SK-N-MC (cell line): ENCODE data around the gene INTU.

Experiments used
- DNase-seq: peaks from one replicate; pipeline ENCODE4 v3.0.0-alpha.2; 2011; ENCODE audit warnings: low read depth, low spot score
- H3K27ac ChIP-seq: fragments of 200-600 bp; sonication (generic); 2 replicates; pipeline ENCODE4 v1.5.1; 2016; ENCODE audit warnings: mixed run types
- H3K36me3 ChIP-seq: fragments of 200-600 bp; sonication (generic); 2 replicates; pipeline ENCODE4 v1.6.1; 2017; ENCODE audit warnings: antibody characterized with exemption, low read length, mixed read lengths; ENCODE audit not compliant: insufficient read depth
- H3K4me3 ChIP-seq: fragments of 200-600 bp; sonication (generic); 2 replicates; pipeline ENCODE4 v1.5.1; 2016
- H3K9ac ChIP-seq: fragments of 200-600 bp; sonication (generic); 2 replicates; pipeline ENCODE4 v1.8.0; 2017; ENCODE audit warnings: mixed run types, mixed read lengths; ENCODE audit not compliant: insufficient read length
- H3K9me3 ChIP-seq: fragments of 200-600 bp; sonication (generic); 2 replicates; pipeline ENCODE4 v1.6.1; 2017; ENCODE audit warnings: low read depth, mild to moderate bottlenecking, antibody characterized with exemption, low read length, moderate library complexity, mixed read lengths
- EZH2 ChIP-seq: fragments of 200-600 bp; sonication (generic); IDR thresholded peaks from one replicate; pipeline ENCODE4 v1.6.1; 2017; ENCODE audit warnings: antibody characterized with exemption
- FOXP2 ChIP-seq: optimal IDR thresholded peaks from 2 replicates; pipeline ENCODE3; 2011; ENCODE audit warnings: mild to moderate bottlenecking, moderate library complexity; ENCODE audit not compliant: insufficient read depth; ENCODE audit errors: extremely low read length, control extremely low read depth
- POLR2AphosphoS5 ChIP-seq: IDR thresholded peaks from 2 replicates; pipeline ENCODE4 v1.6.1; 2012; ENCODE audit warnings: mild to moderate bottlenecking, low read depth, low read length, borderline replicate concordance

INTU gene

GRCh38 chr4:127609484-127609883, 23.3 kb upstream of the INTU start:
- no peak overlapping the region for H3K9ac ChIP-seq
- H3K27ac ChIP-seq, result no peak overlapping the region
- DNase-seq, result no peak
- H3K9me3 ChIP-seq, result no peaks in the 10 kb centered on the region
- TF ChIP-seq EZH2, result no peak
- no peak for TF ChIP-seq FOXP2
- TF ChIP-seq POLR2AphosphoS5, result no peak
- H3K4me3 ChIP-seq, result no peak overlapping the region
- no peaks in the 10 kb centered on the region for H3K36me3 ChIP-seq

- Histone ChIP-seq H3K36me3 (no peaks in the 10 kb centered on the region), H3K9ac (no peak overlapping the region), H3K4me3 (no peak overlapping the region), H3K27ac (no peak overlapping the region), H3K9me3 (no peaks in the 10 kb centered on the region)
- no peak for TF ChIP-seq EZH2
- no peak for TF ChIP-seq FOXP2
- TF ChIP-seq POLR2AphosphoS5, result no peak
- DNase-seq, result no peak
Observed at GRCh38 chr4:127610488-127610887, 22.3 kb upstream of the INTU start.

- DNase-seq, result no peak
- TF ChIP-seq POLR2AphosphoS5 (no peak), EZH2 (no peak), FOXP2 (no peak)
- H3K4me3 ChIP-seq, result no peak overlapping the region
- no peaks in the 10 kb centered on the region for H3K9me3 ChIP-seq
- no peak overlapping the region for H3K27ac ChIP-seq
- no peak overlapping the region for H3K9ac ChIP-seq
- no peaks in the 10 kb centered on the region for H3K36me3 ChIP-seq
Observed at GRCh38 chr4:127616898-127617297, 15.9 kb upstream of the INTU start.

GRCh38 chr4:127618427-127618826, 14.3 kb upstream of the INTU start:
- H3K9me3 ChIP-seq, result no peaks in the 10 kb centered on the region
- H3K9ac ChIP-seq, result no peak overlapping the region
- H3K4me3 ChIP-seq, result no peak overlapping the region
- H3K27ac ChIP-seq, result no peak overlapping the region
- TF ChIP-seq FOXP2 (no peak), POLR2AphosphoS5 (no peak), EZH2 (no peak)
- DNase-seq, result no peak
- H3K36me3 ChIP-seq, result no peaks in the 10 kb centered on the region

- H3K9ac ChIP-seq, result peak overlapping the region; percentile 74
- TF ChIP-seq POLR2AphosphoS5, result no peak
- no peak for TF ChIP-seq FOXP2
- TF ChIP-seq EZH2, result no peak
Observed at GRCh38 chr4:127622621-127622920, 10.2 kb upstream of the INTU start.

GRCh38 chr4:127622921-127623796, 9.6 kb upstream of the INTU start:
- DNase-seq, result no peak
- TF ChIP-seq POLR2AphosphoS5 (no peak), FOXP2 (no peak), EZH2 (no peak)
- H3K4me3 ChIP-seq, result peak overlapping the region; percentile 81
- H3K27ac ChIP-seq, result peak overlapping the region; percentile 87
- H3K36me3 ChIP-seq, result no peaks in the 10 kb centered on the region
- peak overlapping the region; percentile 74 for H3K9ac ChIP-seq
- no peaks in the 10 kb centered on the region for H3K9me3 ChIP-seq

More at GRCh38 chr4:127622621-127622920, 10.2 kb upstream of the INTU start:
- no peaks in the 10 kb centered on the region for H3K36me3 ChIP-seq
- no peak for DNase-seq
- peak overlapping the region; percentile 81 for H3K4me3 ChIP-seq
- H3K9me3 ChIP-seq, result no peaks in the 10 kb centered on the region
- H3K27ac ChIP-seq, result no peak overlapping the region

- H3K9ac ChIP-seq, result peak overlapping the region; percentile 74
- no peak for DNase-seq
- no peaks in the 10 kb centered on the region for H3K9me3 ChIP-seq
- TF ChIP-seq FOXP2 (no peak), EZH2 (no peak), POLR2AphosphoS5 (peak; percentile 62)
- peak overlapping the region; percentile 81 for H3K4me3 ChIP-seq
- peak overlapping the region; percentile 87 for H3K27ac ChIP-seq
- no peaks in the 10 kb centered on the region for H3K36me3 ChIP-seq
Observed at GRCh38 chr4:127623797-127624083, 9.0 kb upstream of the INTU start.

- no peak for DNase-seq
- Histone ChIP-seq H3K27ac (peak overlapping the region; percentile 87), H3K4me3 (peak overlapping the region; percentile 81), H3K36me3 (no peaks in the 10 kb centered on the region), H3K9me3 (no peaks in the 10 kb centered on the region), H3K9ac (peak overlapping the region; percentile 54)
- TF ChIP-seq FOXP2 (no peak), EZH2 (no peak), POLR2AphosphoS5 (no peak)
Observed at GRCh38 chr4:127624173-127624572, 8.6 kb upstream of the INTU start.

GRCh38 chr4:127629371-127629770, 3.4 kb upstream of the INTU start:
- no peaks in the 10 kb centered on the region for H3K9me3 ChIP-seq
- no peak overlapping the region for H3K9ac ChIP-seq
- H3K36me3 ChIP-seq, result no peaks in the 10 kb centered on the region
- H3K4me3 ChIP-seq, result no peak overlapping the region
- H3K27ac ChIP-seq, result no peak overlapping the region
- TF ChIP-seq POLR2AphosphoS5 (no peak), EZH2 (no peak), FOXP2 (no peak)
- DNase-seq, result no peak
